AG04450 (cell line): ENCODE data around the gene PGBD2. TPM values are rescaled to one million over a fixed set of nuclear protein-coding genes. Genes with fewer than 3 reads are reported as not detected.
A peak's percentile ranks its signal among the peaks of the same experiment; 100 is the strongest.

Experiments used
- CTCF ChIA-PET: fragments of 300-600, 350-600 bp; formaldehyde crosslinking; extraction: SDS; loops from one replicate; lab custom pipeline; 2022; ENCODE audit warnings: antibody characterized with exemption, inconsistent platforms; lab: Charles Lee
- POLR2A ChIA-PET: fragments of 350-600 bp; formaldehyde crosslinking; extraction: SDS; loops from one replicate; lab custom pipeline; 2021; ENCODE audit warnings: antibody characterized with exemption, inconsistent platforms; lab: Yijun Ruan, JAX
- DNase-seq: peaks from one replicate; pipeline ENCODE4 v3.0.0-alpha.2; 2011; ENCODE audit warnings: low read depth, low spot score
- H3K27ac ChIP-seq: one replicate; pipeline ENCODE4 v1.5.1; 2012; ENCODE audit warnings: low read depth, low read length, control low read depth
- H3K27me3 ChIP-seq: one replicate; pipeline ENCODE4 v1.6.0; 2012; ENCODE audit warnings: low read length; ENCODE audit not compliant: control insufficient read depth, insufficient read depth
- H3K4me3 ChIP-seq: 2 replicates; pipeline ENCODE4 v1.5.1; 2011; ENCODE audit warnings: mild to moderate bottlenecking, low read depth, low read length, control low read depth
- H3K9me3 ChIP-seq: 2 replicates; pipeline ENCODE4 v1.5.1; 2012; ENCODE audit warnings: low read length; ENCODE audit not compliant: control insufficient read depth, insufficient read depth
- CTCF ChIP-seq: IDR thresholded peaks from 2 replicates; pipeline ENCODE4 v1.5.1; 2011; ENCODE audit warnings: low read depth, low read length, control low read depth, inconsistent platforms
- polyA minus RNA-seq: library from RNA; depleted of rRNA, polyadenylated mRNA; stranded (reverse); fragments of >200 nt; gene quantifications from 2 replicates; pipeline ENCODE4 v1.2.3, GENCODE V29; 2011; rRNA and poly(A)+ RNA removed
- polyA plus RNA-seq: library from polyadenylated mRNA; depleted of rRNA; stranded (reverse); fragments of >200 nt; gene quantifications from 2 replicates; pipeline ENCODE4 v1.2.3, GENCODE V29; 2011; rRNA removed

The PGBD2 gene
- polyA plus RNA-seq: 4.9 and 6.7 TPM in 2 replicates
- polyA minus RNA-seq: 7.6 and 8.0 TPM in 2 replicates

DNA sequence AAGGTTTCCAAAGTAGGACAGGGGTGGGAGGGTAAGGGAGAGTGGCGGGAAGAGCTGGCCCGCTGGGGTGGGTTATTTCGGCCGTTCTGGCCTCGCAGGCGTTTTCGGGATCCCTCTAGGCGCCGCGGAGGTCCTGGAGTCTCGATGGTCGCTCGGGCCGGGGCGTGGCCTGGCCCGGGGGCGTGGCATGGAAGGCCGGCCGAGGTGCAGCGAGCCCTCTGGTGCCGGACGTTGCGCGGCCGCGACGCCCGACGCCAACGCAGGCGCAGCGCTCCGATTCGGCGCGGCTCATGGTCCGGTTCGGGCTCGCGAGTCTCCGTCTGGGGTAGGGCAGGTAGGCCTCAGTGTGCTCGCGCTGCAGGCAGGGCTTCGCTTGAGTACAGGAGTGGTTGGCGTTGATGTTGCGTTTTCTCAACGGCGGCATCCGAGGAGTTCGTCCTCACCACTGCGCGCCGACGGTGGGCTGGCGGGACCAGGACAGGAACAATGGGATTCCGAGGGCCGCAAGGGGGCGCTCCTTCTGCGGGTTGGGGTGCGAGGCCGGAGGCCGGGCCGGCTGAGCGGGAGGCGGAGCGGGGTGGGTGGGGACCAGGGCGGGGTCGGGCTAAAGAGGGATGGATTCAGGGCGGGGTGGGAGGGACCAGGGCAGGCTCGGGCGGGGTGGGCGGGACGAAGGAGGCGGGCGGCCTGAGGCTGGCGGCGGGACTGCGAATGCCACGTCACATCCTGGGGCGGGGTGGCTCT lies at the start of gene PGBD2:
Gene PGBD2 (plus strand): TSS at position 227 of the 744 bp plus-strand sequence. CDS start 7,628 bp downstream, outside the sequence.
- peak; percentile 78 for DNase-seq
- POLR2A ChIA-PET: interaction anchor here (0.6 kb wide), 2 partner anchors 68 to 79 kb away, joined by 3 read pairs; partner anchors contain the start of gene ZNF672
- H3K4me3 ChIP-seq: peak within 1 kb of the TSS; percentile 93
- H3K27me3 ChIP-seq: no peaks in the 10 kb centered on the region
- H3K27ac ChIP-seq: peak within 1 kb of the TSS; percentile 95
- CTCF ChIA-PET: interaction anchor here (0.5 to 0.8 kb wide), 17 partner anchors 9 to 1458 kb away, joined by 3 to 10 read pairs (median 4); no protein-coding TSS in a partner anchor
- no peaks in the 10 kb centered on the region for H3K9me3 ChIP-seq
- TF ChIP-seq CTCF: peak; percentile 65

- no peak overlapping the region; the same call in 1 of the 2 replicates for H3K4me3 ChIP-seq
- H3K9me3 ChIP-seq: no peaks in the 10 kb centered on the region
- no peak overlapping the region for H3K27ac ChIP-seq
- POLR2A ChIA-PET: no interaction called here
- DNase-seq: no peak
- H3K27me3 ChIP-seq: no peaks in the 10 kb centered on the region
- no peak for TF ChIP-seq CTCF
- CTCF ChIA-PET: interaction anchor here (3.5 kb wide), 1 partner anchor 15 kb away, joined by 15 read pairs; no protein-coding TSS in a partner anchor
Observed at GRCh38 chr1:248857201-248857600, 48.8 kb upstream of the PGBD2 start.

DNA sequence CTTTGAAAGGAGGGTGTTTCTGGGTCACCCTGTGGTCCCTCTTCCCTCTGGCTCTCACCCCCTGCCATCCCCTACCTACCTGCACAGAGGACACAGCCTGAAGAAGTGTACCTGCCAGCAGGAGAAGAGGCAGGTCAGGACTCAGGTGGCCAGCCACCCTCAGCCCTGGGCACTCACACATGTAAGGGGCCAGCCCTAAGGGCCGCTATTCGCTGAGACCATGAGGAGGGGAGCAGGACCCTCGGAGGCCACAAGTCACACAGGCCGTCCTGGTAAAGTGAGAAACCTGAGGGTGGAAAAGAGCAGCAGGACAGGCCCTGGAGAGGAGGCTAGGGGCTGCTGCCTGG lies 48.3 kb upstream of the PGBD2 start:
- TF ChIP-seq CTCF: no peak
- Histone ChIP-seq H3K4me3 (peak overlapping the region; percentile 82), H3K27ac (no peak overlapping the region), H3K27me3 (no peaks in the 10 kb centered on the region), H3K9me3 (no peaks in the 10 kb centered on the region)
- CTCF ChIA-PET: interaction anchor here (1.3 to 3.5 kb wide), 2 partner anchors 16 to 18 kb away, joined by 4 to 15 read pairs; no protein-coding TSS in a partner anchor
- POLR2A ChIA-PET: interaction anchor here (1.5 to 2.5 kb wide), 2 partner anchors 15 to 18 kb away, joined by 7 to 8 read pairs; no protein-coding TSS in a partner anchor
- DNase-seq: no peak

DNA sequence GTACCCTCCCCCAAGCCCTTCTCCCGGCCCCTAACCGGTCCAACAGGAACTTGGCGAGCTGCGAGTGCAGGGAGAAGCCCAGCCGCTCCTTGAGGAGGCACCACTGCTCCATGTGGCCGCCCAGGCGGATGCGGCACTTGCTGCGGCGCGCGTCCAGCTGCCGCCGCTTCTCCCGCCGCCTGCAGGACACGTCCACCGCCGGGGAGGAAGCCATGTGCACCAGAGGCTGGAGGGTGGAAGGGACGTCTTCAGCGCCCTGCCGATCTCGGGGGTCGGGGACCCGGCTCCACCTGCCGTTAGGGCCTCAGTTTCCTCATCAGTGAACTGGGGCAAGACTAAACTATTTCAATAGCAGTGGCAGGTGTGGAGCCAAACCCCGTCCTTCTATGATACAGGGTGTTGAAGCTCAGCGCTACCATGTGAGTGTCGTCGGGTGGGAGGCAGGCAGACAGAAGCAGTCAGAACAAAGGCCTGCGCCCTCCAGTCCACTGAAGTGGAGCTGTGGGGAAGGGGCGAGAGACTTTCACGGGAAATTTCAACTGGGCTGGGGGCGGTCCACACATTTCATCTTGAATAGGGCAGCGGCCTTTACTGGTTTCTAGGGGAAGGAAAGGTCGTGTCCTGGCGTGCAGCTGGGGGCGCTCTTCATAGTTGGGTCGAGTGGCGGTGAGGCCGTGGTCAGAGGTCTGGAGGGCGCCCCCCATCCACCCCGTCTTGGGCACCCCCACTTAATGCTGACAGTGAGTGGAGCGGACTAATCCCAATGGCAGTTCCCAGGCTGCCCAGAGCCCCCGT lies 47.7 kb upstream of the PGBD2 start:
- H3K4me3 ChIP-seq: peak overlapping the region; percentile 82
- ChIA-PET CTCF (interaction anchor here (0.6 to 3.5 kb wide), 6 partner anchors 11 to 48 kb away, joined by 3 to 15 read pairs (median 4); no protein-coding TSS in a partner anchor), POLR2A (interaction anchor here (0.7 to 2.5 kb wide), 6 partner anchors 15 to 68 kb away, joined by 3 to 8 read pairs (median 6); partner anchors contain the start of gene ZNF672)
- peak; percentile 35 for TF ChIP-seq CTCF
- H3K9me3 ChIP-seq: no peaks in the 10 kb centered on the region
- DNase-seq: no peak
- no peak overlapping the region for H3K27ac ChIP-seq
- no peaks in the 10 kb centered on the region for H3K27me3 ChIP-seq
